ENCODE results near the gene MAST4. TPM values are rescaled to one million over a fixed set of nuclear protein-coding genes. Genes with fewer than 3 reads are reported as not detected.

MAST4 gene
- polyA plus RNA-seq, 3 donors: 12.5 to 15.3 (median 13.7) TPM

DNA sequence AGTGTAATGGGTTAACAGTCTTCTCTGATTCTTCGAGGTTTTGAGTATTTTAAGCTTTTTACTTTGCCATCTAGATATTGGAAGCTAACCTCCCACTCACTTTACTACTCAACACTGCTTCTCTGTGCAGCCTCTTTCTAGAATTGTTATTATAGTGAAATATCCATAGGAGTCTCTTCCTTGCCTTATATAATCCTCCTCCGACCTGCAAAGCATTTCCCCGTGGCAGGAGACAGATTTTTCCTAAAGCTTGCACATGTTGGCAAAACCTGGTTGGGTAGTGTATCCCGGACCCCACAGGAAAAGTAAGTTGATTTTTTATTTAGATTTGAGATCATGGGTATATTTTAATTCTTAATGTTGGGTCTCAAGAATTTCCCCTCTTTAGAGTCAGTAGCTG, 351.3 kb downstream of the MAST4 start:
- DNase-seq (ENCODE audit: low read depth in 3 of 3, low spot score in 2 of 3): no peak

DNA sequence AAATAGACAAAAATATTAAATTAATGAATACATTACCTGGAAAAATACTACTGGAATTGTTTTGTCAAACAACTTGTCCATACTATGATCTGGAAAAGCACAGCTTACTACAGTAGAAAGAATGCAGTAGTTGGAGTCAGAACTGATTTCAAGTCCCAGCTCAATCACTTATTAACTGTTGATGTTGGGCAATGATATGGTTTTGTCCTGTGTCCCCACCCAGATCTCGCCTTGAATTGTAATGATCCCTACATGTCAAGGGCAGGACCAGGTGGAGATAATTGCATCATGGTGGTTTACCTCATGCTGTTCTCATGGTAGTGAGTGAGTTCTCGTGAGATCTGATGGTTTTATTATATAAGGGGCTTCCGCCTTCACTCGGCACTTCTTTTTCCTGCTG, 352.9 kb downstream of the MAST4 start:
- no peak for DNase-seq (ENCODE audit: low read depth in 3 of 3, low spot score in 2 of 3)

DNA sequence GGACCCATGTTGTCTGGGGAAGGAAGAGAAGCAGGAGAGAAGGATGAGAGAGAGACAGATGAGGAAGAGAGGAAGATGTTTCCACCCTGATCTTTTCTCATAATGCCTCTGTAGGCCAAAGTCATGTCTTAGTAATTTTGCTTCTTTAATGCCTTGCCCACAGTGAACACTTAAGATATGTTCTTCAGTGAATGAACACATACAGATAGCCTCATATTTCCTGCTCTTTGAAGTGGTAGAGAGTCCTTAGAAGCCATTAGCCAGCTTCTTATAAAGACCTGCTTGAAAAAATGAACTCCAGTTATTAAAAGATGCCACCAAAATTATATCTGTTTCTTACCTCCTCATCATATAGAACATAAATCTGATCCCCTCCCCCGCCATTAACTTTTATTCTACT, 356.0 kb downstream of the MAST4 start:
- no peak for DNase-seq (ENCODE audit: low read depth in 3 of 3, low spot score in 2 of 3)

DNA sequence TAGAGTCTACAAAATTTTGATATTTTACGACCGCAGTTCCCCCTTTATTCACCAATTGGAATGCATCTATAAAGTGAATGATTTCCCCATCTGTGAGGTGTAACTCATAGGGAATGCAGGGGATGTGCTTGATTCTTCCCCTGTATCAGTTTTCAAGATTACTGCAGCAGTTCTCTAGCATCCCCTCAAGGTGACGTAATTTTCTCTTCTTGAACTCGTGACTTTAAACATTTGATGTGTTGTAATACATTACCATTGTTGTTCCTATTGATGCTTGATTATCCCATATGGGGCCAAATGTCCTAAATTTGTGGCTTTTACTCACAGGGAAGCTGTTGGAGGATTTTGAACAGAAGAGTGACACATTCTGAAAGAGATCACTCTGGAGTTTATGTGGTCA, 360.2 kb downstream of the MAST4 start:
- DNase-seq (ENCODE audit: low read depth in 3 of 3, low spot score in 2 of 3): no peak

DNA sequence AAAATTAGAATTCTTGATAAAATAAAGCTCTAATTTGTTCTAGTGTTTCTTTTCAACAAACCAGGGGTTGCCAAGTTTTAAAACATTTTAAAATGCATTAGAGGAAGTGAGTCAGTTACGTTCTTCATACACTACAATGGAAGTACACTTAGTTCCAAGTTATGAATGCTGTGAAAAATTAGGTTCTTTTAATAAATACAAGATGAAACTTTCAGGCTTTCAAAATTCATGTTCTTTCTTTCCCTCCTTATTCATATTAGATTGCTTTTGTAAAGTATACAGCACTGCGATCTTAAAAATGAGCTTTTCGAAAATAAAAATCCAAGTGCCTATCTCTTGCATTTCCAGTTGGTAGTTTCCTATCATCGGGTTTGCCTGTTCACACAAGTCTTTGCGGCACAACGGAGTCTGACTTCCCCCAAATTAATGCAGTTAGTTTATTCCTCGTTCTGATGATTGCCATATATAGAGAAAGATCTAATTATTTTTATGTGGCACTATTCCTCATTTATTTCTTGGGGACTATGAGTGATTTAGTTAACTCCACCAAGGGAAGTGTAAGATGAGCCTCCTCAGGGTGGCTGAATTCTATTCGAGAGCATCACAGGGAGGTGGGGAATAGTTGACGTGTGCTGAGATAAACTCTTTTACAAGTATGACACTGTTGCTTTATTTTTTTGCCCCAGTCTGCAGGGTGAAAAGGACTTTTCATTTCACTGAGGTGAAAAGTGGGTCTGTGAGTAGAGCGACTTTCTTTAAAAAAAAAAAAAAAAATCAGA, 362.2 kb downstream of the MAST4 start:
- DNase-seq (ENCODE audit: low read depth in 3 of 3, low spot score in 2 of 3): no peak

DNA sequence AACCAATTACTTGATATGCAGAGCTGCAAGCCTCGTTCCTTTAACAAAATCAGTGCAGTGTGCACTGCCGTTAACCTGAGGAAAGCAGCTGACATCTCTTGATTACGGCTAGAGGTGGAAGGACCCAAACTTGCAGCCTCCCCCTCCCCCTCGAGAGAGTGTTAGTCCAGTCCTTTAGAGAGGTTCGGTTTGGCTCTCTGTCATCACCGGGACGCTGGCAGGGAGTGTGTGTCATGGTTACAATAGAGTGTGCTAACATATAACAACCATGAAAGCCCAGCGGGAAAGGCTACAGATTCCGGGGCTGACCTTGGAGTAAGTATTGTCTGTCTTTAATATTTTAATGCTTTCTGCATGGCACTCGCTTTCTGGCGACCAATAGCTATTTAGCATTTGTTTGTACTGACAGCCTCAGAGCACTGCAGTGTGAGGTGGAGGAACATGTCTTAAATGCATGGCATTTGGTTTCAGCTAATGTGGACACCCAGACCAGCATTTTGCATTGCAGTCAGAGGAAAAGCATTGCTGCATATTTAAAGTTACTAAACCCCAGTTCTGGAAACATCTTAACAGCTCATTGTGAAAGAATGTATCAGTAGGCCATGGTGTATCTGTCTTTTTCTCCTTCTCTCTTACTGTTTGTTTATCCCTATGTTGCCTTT, 362.9 kb downstream of the MAST4 start:
- no peak for DNase-seq (ENCODE audit: low read depth in 3 of 3, low spot score in 2 of 3)

DNA sequence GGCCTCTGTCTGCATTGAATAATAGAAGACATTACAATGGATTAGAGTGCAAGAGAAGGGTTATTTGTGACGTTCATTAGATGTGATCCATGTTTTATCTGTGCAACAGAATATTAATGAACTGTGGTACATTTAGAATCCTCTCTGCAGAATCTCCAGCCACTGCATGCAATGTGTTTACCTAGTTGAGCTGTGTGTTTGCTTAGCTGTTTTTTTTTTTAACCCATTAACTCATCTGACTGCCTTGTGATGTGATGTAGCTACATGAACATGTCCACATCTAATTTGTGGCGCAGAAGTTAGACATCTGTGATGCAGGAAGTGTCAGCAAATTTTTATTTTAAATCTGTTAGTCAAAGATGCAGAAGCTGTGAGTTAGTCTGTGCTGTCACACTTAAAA, 363.5 kb downstream of the MAST4 start:
- no peak for DNase-seq (ENCODE audit: low read depth in 3 of 3, low spot score in 2 of 3)

DNA sequence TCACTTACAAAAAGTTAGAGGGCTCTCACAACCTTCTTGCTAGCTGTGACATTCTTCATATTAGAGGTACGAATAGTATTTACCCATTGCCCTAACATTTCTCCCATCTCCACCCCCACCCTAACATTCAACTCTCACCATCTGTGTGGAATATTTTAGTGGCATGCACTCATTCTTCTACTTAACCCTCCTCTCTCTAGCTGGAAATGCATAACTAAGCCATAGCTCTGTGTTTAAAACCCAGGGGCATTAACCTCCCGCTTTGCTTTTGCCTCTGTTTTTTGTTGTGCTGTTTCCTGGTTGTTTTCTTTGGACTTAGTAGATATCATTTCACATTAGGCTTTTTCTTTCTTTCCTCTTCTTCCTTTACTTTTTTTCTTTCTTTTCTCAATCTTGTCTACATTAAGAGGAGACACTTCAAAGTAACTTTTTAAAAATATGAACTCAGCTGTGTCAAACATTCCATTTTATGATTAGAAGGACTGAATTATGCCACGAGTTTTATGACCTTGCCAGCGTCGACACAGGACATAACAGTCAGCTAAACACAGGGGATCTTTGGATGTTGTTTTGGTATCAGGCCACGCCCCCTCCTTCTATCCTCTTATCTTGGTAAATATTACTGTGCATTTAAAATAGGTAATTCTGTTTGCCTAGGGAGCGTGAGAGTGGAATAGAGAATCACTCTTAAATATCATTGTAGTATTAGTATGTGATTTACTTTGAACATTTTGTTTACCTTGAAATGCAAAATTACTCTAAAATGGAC, 364.4 kb downstream of the MAST4 start:
- DNase-seq (ENCODE audit: low read depth in 3 of 3, low spot score in 2 of 3): no peak

DNA sequence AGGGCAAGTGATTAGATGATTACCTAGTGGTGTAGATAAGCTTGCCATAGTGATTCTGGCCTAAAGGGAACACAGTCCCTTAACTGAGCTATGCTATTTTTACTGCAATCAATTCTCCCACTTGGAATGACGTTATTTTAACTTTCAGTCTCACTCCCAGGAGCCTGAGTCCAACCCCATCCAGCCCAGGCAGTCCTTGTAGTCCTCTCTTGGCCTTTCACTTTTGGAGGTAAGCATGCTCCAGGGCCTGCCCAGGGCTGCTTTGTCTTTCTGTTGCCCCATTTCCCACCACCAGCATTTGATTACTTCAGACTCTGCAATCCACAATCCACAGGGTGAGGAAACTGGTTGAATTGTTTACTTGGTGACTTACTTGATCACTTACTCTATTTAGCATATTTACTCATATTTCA, 367.4 kb downstream of the MAST4 start:
- no peak for DNase-seq (ENCODE audit: low read depth in 3 of 3, low spot score in 2 of 3)

DNA sequence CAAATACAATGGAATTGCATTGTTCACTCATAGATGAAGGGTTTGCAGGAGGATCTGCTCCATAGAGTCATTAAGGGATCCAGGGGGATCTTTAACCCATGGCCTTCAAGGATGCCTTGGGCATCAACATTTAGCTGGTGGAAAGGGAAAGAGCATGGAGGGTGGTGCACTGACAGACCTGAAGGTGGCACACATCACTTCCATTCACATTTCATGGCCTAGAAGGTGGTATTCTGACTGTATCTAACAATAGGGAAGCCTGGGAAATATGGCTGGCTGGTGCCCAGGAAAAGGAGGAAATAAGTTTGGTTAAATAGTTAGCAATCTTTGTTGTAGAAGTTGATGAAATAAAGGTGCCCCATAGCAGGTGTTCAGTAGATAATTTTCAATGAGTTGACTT, 370.2 kb downstream of the MAST4 start:
- DNase-seq (ENCODE audit: low read depth in 3 of 3, low spot score in 2 of 3): no peak

DNA sequence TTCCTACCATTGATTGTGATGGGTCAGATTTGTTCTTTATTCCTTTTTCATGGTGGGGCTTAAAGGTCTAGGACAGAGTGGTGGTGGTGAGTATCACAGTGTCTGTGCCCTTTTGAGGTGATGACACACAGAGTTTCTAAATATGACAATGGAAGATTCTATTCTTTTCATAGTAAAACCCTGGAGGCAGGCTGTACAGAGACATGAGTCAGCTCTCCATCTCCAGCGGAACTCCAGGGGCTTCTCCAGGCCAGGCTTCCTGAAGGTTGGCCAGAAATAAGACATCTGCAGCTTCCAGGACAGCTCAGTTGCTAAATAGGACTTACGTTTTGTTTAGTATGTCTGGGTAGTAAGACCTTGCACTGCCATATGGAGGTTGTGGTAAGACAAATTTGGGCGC, 370.9 kb downstream of the MAST4 start:
- DNase-seq (ENCODE audit: low read depth in 3 of 3, low spot score in 2 of 3): no peak

DNA sequence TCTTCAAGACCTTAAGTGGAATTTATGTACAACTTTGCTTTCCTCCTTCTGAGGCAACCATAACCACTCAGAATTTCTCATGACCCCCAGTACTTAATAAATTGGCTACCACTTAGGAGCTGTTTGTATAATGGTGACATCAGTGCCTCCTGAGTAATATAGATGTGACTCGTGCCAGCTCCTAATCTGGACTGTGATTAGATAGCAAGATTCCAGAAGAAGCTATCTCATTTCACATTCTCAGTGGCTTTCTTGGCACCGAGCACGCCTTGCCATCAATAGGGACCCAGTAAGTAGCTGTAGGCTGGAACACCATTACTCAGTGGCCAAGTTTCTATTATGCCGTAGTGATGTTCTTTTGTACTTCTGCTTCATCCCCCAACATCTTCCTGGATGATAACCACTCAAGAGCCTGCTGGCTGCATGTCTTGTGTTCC, 371.7 kb downstream of the MAST4 start:
- DNase-seq (ENCODE audit: low read depth in 3 of 3, low spot score in 2 of 3): no peak

DNA sequence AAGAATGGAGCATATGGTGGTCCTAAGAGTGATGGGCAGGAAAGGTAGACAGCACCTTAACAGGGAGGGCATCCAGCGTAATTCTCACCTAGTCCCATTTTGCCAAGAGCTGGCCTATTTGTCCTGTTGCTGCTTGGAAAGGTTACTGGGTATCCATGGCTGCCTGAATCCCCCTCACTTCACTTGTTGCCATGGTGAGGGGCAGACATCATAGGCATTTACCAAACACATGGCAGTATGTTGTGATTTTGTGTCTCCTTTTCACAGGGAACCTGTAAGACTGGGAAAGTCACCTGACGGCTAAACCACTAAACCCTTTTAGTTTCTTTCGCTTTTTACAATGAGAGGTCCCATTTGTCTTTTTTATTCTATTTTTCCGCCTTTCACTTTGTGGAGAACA, 373.3 kb downstream of the MAST4 start:
- DNase-seq (ENCODE audit: low read depth in 3 of 3, low spot score in 2 of 3): no peak

DNA sequence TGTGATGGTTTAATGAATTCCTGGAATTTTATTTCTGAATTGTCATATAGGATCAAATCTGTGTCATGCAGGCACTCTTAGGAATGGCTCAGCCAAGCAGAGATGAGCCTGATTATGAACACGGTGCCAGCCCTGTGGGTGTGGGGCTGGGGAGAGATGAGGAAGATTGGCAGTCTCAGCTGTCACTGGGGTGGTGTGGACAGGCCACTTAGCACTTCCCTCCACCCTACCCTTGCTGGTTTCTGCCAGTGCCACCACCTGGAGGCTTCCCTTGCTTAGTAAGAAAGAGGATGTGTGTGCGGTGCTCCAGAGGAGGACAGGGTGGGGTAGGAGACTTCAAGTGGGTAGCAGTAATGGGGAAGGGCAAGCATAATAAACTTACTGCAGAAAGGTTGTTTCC, 373.8 kb downstream of the MAST4 start:
- DNase-seq (ENCODE audit: low read depth in 3 of 3, low spot score in 2 of 3): no peak

DNA sequence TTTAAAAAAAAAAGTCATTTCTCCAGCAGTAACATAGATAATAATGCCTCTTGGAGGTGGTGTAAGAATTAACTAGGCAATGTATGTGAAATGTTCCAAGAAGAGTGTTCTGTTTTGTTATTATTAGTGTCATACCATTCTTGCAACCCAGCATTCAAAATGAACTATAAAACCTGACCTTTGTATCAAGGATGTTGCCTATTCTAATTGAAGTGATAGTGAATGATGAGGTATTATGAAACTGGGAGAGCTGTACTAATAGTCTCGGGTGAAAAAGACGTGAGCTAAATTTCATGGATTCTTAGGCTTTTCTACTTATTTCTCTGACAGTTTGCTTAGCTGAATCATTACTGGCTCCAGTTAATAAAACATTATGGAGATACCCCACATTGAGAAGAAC, 375.8 kb downstream of the MAST4 start:
- no peak for DNase-seq (ENCODE audit: low read depth in 3 of 3, low spot score in 2 of 3)

DNA sequence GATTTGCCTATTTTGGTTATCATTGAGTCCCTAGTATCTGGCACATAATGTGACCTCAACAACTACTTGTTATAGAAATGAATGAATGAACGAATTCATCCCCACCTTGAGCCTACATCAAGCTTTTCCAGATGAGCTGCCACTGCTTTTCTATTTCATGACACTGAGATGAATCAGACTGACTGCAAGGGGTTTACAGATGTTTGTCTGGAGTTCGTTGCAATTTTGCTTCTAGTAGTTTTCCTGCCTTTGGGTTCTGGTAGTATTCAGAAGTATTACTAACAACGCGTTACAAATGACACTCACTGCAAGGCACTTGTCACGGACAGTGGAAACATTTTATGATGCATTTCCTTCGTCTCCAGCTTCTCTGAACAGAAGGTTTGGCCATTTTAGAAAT, 378.1 kb downstream of the MAST4 start:
- no peak for DNase-seq (ENCODE audit: low read depth in 3 of 3, low spot score in 2 of 3)

DNA sequence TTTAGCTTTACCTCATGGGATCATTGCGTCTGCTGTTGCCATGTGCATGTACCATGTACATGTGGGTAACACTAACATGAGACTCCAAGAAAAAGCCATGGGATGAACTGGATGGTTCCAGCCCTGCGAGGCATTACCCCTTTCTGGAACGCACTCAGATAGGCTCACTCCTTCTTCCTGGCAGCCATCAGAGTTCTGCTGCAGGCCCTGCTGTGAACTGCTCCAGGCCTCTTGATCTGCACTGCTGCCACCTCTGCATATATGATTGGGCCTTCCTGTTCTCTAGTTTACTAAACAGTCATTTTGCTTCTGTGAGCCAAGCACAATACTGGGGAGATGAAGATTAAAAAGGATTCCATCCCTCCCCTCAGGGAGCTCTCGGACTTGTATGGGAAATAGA, 379.9 kb downstream of the MAST4 start:
- no peak for DNase-seq (ENCODE audit: low read depth in 3 of 3, low spot score in 2 of 3)

DNA sequence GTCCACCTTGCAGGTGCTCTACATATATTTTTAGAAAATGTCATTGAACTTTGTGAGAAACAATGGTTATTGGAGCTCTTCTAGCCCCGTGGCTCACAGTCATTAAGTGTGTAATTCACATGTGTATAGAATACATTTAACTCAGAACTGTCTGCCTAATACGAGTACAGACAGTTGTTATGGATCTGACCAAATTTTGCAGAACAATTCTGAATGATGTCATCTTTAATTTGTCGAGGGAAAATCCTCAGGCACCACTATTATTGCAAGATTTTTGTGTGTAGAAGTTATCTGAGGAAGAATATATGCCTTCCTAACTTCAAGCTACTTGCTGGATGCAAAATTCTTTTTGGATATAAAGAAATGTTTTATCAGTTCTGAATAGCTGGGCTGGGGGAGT, 383.5 kb downstream of the MAST4 start:
- DNase-seq (ENCODE audit: low read depth in 3 of 3, low spot score in 2 of 3): no peak

DNA sequence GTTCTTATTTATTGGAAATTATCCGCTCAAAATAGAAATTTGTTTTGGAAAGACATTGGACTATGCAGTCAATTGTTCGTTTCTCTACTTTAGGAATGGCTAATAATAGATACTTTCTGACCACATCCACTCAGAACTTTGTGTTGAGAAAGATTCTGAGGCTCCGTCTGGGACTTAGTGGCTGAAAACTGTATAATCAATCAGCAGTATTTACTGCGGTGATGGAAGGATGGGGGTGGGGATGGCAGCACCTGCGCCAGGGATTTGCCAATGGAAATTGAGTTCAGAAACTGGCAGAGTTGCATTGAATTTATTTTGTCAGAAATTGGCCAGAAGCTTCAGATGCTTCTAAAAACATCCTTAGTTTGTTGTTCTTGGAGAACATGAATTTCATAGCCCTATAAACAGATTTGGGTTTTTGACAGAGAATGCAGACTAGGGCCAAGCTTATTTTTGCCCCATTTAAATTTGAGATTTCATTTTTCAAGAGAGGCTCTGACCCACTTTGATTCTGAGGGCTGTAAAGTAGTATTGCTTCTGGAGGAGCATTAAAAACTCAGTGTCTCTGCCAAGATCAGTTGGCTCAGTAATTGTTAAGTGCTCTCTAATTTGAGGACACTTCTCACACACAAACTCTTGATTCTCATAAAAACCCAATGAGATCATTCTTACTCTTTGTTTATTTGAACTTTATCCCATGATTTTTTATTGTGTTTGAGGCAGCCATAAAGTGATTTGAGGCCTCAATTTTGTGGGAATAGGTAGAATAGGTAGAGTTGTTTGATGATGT, 385.3 kb downstream of the MAST4 start:
- DNase-seq (ENCODE audit: low read depth in 3 of 3, low spot score in 2 of 3): no peak

DNA sequence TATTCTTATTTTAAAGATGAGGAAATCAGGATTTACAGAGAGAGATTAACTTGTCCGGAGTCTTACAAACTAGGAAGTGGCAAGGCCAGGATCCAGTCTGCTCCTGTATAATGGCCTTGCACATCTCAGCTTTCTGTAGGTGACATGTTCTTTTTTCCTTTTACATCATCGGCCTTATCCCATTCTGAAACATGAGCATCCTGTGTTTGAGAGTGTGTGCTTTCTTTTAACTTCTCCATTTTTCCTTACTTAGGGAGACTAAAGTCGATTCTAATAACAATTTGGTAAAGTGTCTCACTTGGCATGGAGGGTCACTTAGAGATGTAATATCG, 385.8 kb downstream of the MAST4 start:
- DNase-seq (ENCODE audit: low read depth in 3 of 3, low spot score in 2 of 3): no peak

DNA sequence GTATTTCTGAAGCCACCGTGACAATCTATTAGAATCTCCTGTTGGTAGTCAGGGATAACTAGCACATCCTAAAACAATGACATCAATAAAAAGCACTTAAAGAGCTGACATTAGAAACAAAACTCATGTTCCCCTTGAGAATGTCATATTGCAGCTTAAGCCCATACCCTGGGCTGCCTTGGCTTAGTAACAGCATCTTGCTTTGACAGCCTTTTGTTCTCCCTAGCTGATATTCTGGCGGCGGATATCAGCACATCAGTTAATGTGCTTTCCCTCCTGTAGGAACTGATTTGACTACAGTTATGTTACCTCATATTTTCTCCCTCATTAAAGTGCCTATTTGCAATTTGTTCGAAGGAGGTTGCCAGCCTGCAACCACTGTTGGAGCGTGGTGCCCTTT, 386.3 kb downstream of the MAST4 start:
- DNase-seq (ENCODE audit: low read depth in 3 of 3, low spot score in 2 of 3): no peak
